T-helper 2 cell treated with Interferon-gamma antibody and Interleukin-4, amounts not matched to agents 100 ng/mL and 5 ng/mL, for 36 hours (primary cell): Measurements from ENCODE around the gene SH2D5. TPM values are rescaled to one million over a fixed set of nuclear protein-coding genes. Genes with fewer than 3 reads are reported as not detected.

Source experiments
- intact Hi-C: fragments of 100-400 bp; cut with micrococcal nuclease; formaldehyde crosslinking; loops from one replicate; pipeline ENCODE4 v1.15.1; 2023
- total RNA-seq: library from RNA; stranded (reverse); gene quantifications from 2 replicates; pipeline ENCODE4 v1.2.3, GENCODE V29; 2022

Gene SH2D5
- total RNA-seq: 0.07 TPM in 1 of 2 replicates, not detected in the other

DNA sequence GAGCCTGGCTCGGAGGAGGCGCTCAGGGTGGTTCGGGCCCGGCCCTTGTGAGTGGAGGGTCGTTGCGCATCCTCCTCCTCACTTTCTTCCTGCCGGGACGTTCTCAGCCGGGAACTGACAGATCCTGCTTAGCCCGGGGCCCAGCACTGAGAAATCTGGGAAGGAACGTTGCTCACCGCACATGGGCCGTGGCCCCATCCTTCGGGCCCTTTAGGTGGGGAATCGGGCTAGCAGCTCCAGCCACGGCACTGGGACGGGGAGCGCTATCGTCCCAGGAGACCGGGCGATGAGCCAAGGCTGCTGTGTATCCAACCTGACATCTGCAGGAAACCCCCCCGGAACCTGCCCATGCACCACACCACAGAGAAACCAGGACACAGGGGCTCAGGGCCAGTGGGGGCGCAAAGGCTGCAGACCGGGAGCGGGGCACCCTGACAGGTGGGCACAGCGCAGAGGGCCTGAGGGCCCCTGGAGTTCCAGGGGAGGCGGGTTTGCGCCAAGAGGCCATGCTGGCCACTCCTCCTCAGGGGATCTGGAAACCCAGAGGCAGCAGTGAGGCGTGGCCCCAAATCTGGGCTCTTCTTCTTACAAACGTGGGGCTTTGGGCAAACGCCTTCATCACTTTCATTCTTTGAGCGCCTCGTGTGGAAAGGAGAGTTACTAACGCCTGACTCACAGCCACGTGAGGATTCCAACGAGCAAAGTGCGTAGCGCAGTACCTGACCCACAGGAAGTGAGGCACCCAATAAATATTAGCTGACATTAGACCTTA, at the start of gene SH2D5:
Gene SH2D5, minus strand, starts transcription at position 116 of the 772 bp plus-strand sequence. CDS start 4,659 bp downstream, outside the sequence.
- intact Hi-C loops: loop anchor here (2.0 kb wide), 2 partner anchors 36 to 54 kb away; partner anchors contain the start of gene HP1BP3

GRCh38 chr1:20775700-20776099, 43.2 kb upstream of the SH2D5 start:
- intact Hi-C loops: no loop called here

- intact Hi-C loops: no loop called here
These were observed 39.3 kb upstream of the SH2D5 start for GRCh38 chr1:20771780-20772179.

DNA sequence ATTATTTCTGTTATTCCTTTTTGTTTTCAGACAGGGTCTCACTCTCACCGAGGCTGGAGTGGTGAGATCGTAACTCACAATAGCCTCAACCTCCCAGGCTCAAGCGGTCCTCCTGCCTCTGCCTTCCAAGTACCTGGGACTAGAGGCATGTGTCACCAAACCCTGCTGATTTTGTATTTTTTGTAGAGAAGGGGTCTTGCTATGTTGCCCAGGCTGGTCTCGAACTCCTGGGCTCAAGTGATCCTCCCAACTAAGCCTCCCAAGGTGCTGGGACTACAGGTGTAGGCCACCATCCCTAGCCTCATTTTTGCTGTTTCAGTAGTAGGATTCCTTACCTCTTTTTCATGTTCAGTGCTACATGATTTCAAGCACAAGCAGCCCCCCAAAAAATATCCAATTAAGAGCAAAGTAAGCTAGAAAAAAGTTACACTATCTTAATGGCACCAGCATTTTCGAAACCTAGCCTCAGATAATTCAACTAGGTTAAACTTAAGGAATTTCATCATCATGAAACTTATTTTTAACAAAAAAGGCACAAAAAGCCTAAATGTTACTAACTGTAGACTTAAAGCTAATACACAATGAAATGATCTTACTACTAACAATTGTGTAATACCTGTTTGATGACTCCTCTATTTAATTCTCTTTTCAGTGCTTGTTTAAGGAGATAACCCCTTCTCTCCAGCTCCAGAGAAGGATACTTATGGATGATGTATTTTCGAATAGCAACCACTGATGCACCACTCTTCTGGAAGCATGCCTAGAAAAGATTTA, 38.0 kb upstream of the SH2D5 start:
- intact Hi-C loops: no loop called here

- intact Hi-C loops: no loop called here
These were observed 34.8 kb upstream of the SH2D5 start for GRCh38 chr1:20767271-20767670.

GRCh38 chr1:20763417-20763816, 30.9 kb upstream of the SH2D5 start:
- intact Hi-C loops: no loop called here

DNA sequence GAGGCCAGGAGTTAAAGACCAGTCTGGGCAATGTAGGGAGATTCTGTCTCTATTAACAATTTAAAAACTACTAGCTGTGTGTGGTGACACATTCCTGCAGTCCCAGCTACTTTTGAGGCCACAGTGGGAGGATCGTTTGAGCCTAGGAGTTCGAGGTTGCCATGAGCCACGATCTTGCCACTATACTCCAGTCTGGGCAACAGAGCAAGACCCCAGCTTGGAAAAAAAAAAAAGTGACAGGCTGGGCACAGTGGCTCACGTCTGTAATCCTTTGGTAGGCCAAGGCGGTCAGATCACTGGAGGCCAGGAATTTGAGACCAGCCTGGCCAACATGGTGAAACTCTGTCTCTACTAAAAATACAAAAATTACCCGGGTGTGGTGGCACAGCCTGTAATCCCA, 27.8 kb upstream of the SH2D5 start:
- intact Hi-C loops: no loop called here

DNA sequence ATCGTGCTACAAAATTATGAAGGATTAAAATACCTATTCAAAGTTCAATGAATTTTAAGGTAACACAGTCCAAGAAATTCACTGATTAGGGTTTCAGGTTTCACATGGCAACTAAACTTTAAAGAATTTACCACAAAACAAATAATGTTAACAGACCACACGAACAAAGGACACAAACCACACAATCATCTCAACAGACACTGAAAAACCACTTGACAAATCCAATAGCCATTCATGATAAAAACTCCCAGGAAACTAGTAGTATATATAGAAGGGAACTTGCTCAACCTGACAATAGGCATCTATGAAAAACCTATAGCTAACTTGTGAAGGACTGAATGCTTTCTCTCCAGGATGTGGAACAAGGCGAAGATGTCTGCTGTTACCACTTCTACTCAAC, 21.1 kb upstream of the SH2D5 start:
- intact Hi-C loops: no loop called here

DNA sequence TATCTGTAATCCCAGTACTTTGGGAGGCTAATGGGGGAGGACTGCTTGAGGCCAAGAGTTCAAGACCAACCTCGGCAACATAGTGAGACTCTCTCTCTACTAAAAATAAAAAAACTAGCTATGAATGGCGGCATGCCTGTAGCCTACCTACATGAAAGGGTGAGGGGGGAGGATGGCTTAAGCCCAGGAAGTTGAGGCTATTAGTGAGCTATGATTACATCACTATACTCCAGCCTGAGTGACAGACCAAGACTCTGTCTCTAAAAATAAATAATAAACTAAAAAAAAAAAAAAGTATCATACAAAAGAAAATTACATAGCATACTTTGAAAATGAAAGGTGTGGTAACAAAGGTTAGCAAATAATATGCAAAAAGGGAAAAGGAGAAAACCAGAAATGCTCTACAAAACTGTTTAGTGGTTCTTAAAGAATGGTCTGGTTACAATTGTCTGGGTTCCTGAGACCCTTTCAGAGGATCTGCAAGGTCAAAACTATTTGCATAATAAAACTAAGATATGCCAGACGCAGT, 19.0 kb upstream of the SH2D5 start:
- intact Hi-C loops: no loop called here

- intact Hi-C loops: no loop called here
These were observed 10.2 kb upstream of the SH2D5 start for GRCh38 chr1:20742671-20743070.

- intact Hi-C loops: no loop called here
These were observed 8.3 kb upstream of the SH2D5 start for GRCh38 chr1:20740781-20741180.

GRCh38 chr1:20739225-20739624, 6.7 kb upstream of the SH2D5 start:
- intact Hi-C loops: no loop called here

DNA sequence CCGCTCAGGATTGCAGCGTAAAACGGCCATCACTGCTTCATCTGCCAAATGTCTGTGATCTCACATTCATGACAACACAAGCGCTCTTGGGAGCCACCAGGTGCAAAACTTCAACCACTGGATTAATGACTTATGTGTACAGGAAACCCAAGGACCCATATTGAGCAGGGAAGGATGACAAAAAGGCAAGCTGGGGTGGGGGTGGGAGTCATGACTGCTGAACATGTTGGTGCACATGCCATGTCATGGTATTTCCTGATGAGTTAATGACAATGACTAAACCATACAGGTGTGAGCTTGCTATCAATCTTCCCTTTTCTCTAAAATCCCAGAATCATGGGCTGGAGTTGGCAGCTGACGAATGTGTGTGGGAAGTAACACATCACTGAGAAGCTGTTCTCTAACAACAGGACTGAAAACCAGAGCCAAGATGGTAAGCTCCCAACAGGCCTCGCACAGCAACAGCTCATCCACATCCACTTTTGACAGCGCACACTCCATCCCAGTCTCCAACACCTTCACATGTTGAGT, 3.1 kb upstream of the SH2D5 start:
- intact Hi-C loops: no loop called here

DNA sequence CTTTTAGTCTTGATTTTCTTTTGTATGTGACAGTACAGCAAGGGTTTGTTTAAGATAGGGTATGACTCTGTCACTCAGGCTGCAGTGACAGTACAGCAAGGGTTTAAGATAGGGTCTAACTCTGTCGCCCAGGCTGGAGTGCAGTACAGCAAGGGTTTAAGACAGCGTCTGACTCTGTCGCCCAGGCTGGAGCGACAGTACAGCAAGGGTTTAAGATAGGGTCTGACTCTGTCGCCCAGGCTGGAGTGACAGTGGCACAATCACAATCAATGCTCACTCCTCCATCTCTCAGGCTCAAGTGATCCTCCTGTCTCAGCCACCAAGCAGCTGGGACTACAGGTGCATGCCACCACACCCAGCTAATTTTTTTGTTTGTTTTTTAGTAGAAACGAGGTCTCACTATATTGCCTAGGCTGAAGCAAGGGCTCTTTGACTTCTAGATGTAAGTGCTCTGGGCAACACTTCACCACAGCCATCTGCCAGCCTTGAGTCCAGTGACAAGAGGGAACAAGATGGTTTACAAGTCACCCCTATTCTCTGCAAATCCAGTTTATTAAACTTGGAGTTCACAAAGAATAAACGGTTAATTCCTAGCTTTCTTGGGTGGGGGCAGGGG, 965 bp upstream of the SH2D5 start:
- intact Hi-C loops: loop anchor here (2.0 kb wide), 2 partner anchors 37 to 53 kb away; partner anchors contain the start of gene HP1BP3

GRCh38 chr1:20732071-20732587, 374 bp downstream of the SH2D5 start:
- intact Hi-C loops: loop anchor here (2.0 kb wide), 2 partner anchors 35 to 55 kb away; partner anchors contain the start of gene HP1BP3

- intact Hi-C loops: no loop called here
These were observed 1.2 kb downstream of the SH2D5 start for GRCh38 chr1:20731057-20731991.

DNA sequence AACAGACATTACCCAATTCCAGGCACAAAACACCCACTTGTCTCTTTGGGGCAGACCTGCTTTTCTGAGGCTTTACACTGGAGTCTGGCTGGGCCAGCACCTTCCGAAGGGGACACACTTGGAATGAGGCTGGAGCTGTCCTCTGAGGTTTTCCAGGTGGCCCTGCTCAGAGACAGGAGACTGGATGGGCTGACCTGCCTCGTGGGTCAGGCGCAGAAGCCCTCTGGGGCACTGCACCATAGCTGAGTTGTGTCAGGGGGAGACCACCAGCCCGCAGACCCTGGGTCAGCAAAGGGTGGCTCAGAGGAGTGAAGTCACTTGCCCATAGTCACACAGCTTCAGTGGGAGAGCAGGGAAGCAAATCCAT, 1.8 kb downstream of the SH2D5 start:
- intact Hi-C loops: no loop called here

GRCh38 chr1:20729990-20730689, 2.4 kb downstream of the SH2D5 start:
- intact Hi-C loops: no loop called here

DNA sequence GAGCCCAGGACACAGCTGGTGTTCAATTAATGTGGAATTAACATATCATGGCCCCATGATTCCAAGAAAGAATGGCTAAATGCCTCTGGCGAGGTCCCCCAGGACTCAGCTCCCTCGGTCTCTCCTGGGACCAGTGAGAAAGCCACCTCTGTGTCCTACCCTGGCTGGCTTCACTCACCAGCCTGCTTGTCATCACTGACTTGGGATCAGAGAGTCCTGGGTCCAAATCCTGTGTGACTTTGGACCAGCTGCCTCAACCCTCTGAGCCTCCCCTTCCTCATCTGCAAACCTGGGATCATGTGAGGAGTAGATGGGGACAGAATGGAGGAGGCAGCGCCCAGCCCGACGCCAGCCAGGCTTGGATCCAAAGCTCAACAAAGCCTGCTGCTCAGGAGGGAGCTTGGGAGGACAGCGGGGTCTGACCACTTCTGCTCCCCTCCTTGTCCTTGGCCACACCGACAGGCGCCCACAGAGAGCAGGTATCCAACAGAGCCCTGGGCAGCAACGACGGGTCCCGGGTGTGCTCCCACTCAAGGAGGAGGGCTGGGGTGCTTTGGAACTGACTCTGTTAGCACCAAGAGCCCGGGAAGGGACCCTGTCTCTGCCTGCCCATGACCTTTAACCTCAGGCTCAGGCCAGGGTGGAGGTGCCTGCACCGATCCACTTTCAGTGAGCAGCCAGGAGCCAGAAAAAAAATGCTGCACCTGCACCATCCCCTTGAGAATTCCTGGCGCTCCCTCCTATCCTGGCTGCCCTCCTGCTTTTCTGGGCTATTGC, 3.2 kb downstream of the SH2D5 start:
- intact Hi-C loops: no loop called here
